HepG2 (cell line): ENCODE data around the gene TIMM44. TPM values are rescaled to one million over a fixed set of nuclear protein-coding genes. Genes with fewer than 3 reads are reported as not detected.

Experiments used
- DMAP1 ChIP-seq: IDR thresholded peaks from 2 replicates; pipeline ENCODE4 v1.6.1; 2016
- FOSL2 ChIP-seq: sonication (generic); formaldehyde crosslinking; IDR thresholded peaks from 2 replicates; pipeline ENCODE4 v1.4.0; 2020; ENCODE audit warnings: missing genetic modification reagents
- MYNN ChIP-seq: sonication (generic); formaldehyde crosslinking; IDR thresholded peaks from 2 replicates; pipeline ENCODE4 v1.4.0; 2020; ENCODE audit warnings: mild to moderate bottlenecking, low read depth, missing genetic modification reagents
- NONO ChIP-seq, 2 experiments: fragments of 450-650 bp in 1 of 2; sonication (generic) in 1 of 2; formaldehyde crosslinking in 1 of 2; IDR thresholded peaks in 1 of 2; conservative IDR thresholded peaks in 1 of 2; 2 replicates each; pipeline versions ENCODE4 v1.6.1 to v1.8.0; 2017 to 2022; ENCODE audit warnings: mild to moderate bottlenecking in 1 of 2, missing genetic modification reagents in 1 of 2, moderate library complexity in 1 of 2
- SUZ12 ChIP-seq: fragments of 150-350 bp; IDR thresholded peaks from 2 replicates; pipeline ENCODE4 v1.6.1; 2014; ENCODE audit warnings: low read depth, low read length
- ZKSCAN1 ChIP-seq: fragments of 150-350 bp; IDR thresholded peaks from 2 replicates; pipeline ENCODE4 v1.6.1; 2014; ENCODE audit warnings: low read length
- ZNF441 ChIP-seq: sonication (generic); formaldehyde crosslinking; IDR thresholded peaks from 2 replicates; pipeline ENCODE4 v1.7.0; 2021; ENCODE audit warnings: missing genetic modification reagents, borderline replicate concordance
- ZNF672 ChIP-seq: sonication (generic); formaldehyde crosslinking; IDR thresholded peaks from 2 replicates; pipeline ENCODE4 v1.8.1; 2022; ENCODE audit warnings: missing genetic modification reagents
- polyA plus RNA-seq, 8 experiments: library from polyadenylated mRNA; depleted of rRNA in 3 of 8; stranded (reverse) in 7 of 8; unstranded in 1 of 8; fragments of >200 nt; fragmentation: Illumina TruSeq in 4 of 8; extraction: Trizol in 4 of 8; gene quantifications; 2 replicates each; pipeline versions ENCODE4 v1.2.1 to v1.2.3, GENCODE V29; 2011 to 2016; ENCODE audit warnings: low read depth in 4 of 8, missing spikeins in 1 of 8, mixed read lengths in 1 of 8; ENCODE audit not compliant: insufficient read depth in 1 of 8
- total RNA-seq, 5 experiments: library from RNA; depleted of rRNA; stranded (reverse); fragments of >200 nt; fragmentation: Illumina TruSeq; extraction: Trizol; gene quantifications; 2 replicates each; pipeline ENCODE4 v1.2.3, GENCODE V29; 2016; ENCODE audit warnings: low read depth in 1 of 5
- TF ChIP-seq, protein P1 (sequence below): sonication (generic); formaldehyde crosslinking; IDR thresholded peaks from 2 replicates; pipeline ENCODE4 v1.4.0; 2020; ENCODE audit warnings: missing genetic modification reagents, mild to moderate bottlenecking, borderline replicate concordance
- TF ChIP-seq, protein P2 (sequence below): sonication (generic); formaldehyde crosslinking; IDR thresholded peaks from 2 replicates; pipeline ENCODE4 v1.4.0; 2020; ENCODE audit warnings: missing genetic modification reagents
- TF ChIP-seq, protein P3 (sequence below): IDR thresholded peaks from 2 replicates; pipeline ENCODE4 v1.6.1; 2016; ENCODE audit warnings: low read depth
- TF ChIP-seq, protein P4 (sequence below): sonication (generic); formaldehyde crosslinking; IDR thresholded peaks from 2 replicates; pipeline ENCODE4 v1.5.0; 2020; ENCODE audit warnings: mild to moderate bottlenecking, missing genetic modification reagents, moderate library complexity
- TF ChIP-seq, protein P5 (sequence below): IDR thresholded peaks from 2 replicates; pipeline ENCODE4 v1.6.1; 2012; ENCODE audit warnings: low read length, improper control_type of control experiment

TIMM44 gene
- total and polyA plus RNA-seq, 2 of the 13 experiments (the other 11 are each of a cell fraction or from before 2014, with no cell fraction given) = 42.9 to 72.6 TPM

DNA sequence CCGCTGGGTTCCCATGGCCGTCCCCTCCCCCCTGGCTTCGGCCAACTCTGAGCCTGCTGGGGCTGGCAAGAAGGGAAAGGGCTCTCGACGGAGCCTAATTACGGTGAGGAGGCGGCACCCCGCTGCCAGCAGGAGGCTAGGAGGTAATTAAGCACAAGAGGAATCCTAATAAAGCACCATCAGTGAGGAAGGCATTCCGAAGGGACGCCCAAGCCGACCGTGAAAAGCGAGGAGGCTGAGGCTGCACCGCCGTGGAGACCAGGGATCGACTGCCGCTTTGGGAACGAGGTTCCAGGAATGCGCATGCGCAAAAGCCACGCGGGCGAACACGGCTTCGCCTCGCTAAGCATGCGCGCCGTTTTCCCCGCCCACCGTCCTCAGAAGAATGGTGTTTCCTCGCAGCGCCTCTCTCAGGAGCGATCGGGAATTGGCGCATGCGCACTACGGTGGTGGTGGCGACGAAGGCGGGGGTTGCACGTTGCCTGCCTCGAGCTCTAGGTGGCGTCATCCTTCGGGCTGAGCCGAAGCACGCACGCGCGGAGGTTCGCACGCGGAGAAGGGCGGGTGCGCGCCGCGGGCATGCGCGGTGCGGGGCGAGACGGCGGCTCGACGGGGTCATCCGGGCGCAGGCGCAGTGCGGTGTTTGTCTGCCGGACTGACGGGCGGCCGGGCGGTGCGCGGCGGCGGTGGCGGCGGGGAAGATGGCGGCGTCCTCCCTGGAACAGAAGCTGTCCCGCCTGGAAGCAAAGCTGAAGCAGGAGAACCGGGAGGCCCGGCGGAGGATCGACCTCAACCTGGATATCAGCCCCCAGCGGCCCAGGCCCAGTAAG, 40.0 kb downstream of the TIMM44 start, which contains the start of gene MAP2K7 (continued):
- TF ChIP-seq, protein P1, sequence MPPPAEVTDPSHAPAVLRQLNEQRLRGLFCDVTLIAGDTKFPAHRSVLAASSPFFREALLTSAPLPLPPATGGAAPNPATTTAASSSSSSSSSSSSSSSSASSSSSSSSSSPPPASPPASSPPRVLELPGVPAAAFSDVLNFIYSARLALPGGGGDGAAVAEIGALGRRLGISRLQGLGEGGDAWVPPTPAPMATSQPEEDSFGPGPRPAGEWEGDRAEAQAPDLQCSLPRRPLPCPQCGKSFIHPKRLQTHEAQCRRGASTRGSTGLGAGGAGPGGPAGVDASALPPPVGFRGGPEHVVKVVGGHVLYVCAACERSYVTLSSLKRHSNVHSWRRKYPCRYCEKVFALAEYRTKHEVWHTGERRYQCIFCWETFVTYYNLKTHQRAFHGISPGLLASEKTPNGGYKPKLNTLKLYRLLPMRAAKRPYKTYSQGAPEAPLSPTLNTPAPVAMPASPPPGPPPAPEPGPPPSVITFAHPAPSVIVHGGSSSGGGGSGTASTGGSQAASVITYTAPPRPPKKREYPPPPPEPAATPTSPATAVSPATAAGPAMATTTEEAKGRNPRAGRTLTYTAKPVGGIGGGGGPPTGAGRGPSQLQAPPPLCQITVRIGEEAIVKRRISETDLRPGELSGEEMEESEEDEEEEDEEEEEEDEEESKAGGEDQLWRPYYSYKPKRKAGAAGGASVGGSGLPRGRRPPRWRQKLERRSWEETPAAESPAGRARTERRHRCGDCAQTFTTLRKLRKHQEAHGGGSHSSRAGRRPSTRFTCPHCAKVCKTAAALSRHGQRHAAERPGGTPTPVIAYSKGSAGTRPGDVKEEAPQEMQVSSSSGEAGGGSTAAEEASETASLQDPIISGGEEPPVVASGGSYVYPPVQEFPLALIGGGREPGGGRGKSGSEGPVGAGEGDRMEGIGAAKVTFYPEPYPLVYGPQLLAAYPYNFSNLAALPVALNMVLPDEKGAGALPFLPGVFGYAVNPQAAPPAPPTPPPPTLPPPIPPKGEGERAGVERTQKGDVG = peak; percentile 74; the same call in 1 of the 2 replicates
- peak; percentile 57 for TF ChIP-seq FOSL2
- TF ChIP-seq, protein P2, sequence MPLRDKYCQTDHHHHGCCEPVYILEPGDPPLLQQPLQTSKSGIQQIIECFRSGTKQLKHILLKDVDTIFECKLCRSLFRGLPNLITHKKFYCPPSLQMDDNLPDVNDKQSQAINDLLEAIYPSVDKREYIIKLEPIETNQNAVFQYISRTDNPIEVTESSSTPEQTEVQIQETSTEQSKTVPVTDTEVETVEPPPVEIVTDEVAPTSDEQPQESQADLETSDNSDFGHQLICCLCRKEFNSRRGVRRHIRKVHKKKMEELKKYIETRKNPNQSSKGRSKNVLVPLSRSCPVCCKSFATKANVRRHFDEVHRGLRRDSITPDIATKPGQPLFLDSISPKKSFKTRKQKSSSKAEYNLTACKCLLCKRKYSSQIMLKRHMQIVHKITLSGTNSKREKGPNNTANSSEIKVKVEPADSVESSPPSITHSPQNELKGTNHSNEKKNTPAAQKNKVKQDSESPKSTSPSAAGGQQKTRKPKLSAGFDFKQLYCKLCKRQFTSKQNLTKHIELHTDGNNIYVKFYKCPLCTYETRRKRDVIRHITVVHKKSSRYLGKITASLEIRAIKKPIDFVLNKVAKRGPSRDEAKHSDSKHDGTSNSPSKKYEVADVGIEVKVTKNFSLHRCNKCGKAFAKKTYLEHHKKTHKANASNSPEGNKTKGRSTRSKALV = peak; percentile 68; the same call in 1 of the 2 replicates
- no peak for TF ChIP-seq NONO (IDR thresholded peaks at IDR 0.05)
- peak; percentile 93 for TF ChIP-seq NONO (CRISPR knock-in tag; conservative IDR thresholded peaks at IDR 0.05)
- peak; percentile 82 for TF ChIP-seq DMAP1
- TF ChIP-seq MYNN = no peak
- TF ChIP-seq ZNF672 (CRISPR knock-in tag) = peak; percentile 37; the same call in 1 of the 2 replicates
- TF ChIP-seq, protein P3, sequence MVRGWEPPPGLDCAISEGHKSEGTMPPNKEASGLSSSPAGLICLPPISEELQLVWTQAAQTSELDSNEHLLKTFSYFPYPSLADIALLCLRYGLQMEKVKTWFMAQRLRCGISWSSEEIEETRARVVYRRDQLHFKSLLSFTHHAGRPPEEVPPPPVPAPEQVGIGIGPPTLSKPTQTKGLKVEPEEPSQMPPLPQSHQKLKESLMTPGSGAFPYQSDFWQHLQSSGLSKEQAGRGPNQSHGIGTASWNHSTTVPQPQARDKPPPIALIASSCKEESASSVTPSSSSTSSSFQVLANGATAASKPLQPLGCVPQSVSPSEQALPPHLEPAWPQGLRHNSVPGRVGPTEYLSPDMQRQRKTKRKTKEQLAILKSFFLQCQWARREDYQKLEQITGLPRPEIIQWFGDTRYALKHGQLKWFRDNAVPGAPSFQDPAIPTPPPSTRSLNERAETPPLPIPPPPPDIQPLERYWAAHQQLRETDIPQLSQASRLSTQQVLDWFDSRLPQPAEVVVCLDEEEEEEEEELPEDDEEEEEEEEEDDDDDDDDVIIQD (CRISPR knock-in tag) = peak; percentile 82
- TF ChIP-seq ZKSCAN1 = no peak
- TF ChIP-seq ZNF441 = peak; percentile 43
- TF ChIP-seq, protein P4, sequence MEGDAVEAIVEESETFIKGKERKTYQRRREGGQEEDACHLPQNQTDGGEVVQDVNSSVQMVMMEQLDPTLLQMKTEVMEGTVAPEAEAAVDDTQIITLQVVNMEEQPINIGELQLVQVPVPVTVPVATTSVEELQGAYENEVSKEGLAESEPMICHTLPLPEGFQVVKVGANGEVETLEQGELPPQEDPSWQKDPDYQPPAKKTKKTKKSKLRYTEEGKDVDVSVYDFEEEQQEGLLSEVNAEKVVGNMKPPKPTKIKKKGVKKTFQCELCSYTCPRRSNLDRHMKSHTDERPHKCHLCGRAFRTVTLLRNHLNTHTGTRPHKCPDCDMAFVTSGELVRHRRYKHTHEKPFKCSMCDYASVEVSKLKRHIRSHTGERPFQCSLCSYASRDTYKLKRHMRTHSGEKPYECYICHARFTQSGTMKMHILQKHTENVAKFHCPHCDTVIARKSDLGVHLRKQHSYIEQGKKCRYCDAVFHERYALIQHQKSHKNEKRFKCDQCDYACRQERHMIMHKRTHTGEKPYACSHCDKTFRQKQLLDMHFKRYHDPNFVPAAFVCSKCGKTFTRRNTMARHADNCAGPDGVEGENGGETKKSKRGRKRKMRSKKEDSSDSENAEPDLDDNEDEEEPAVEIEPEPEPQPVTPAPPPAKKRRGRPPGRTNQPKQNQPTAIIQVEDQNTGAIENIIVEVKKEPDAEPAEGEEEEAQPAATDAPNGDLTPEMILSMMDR (CRISPR knock-in tag) = peak; percentile 99
- TF ChIP-seq, protein P5, sequence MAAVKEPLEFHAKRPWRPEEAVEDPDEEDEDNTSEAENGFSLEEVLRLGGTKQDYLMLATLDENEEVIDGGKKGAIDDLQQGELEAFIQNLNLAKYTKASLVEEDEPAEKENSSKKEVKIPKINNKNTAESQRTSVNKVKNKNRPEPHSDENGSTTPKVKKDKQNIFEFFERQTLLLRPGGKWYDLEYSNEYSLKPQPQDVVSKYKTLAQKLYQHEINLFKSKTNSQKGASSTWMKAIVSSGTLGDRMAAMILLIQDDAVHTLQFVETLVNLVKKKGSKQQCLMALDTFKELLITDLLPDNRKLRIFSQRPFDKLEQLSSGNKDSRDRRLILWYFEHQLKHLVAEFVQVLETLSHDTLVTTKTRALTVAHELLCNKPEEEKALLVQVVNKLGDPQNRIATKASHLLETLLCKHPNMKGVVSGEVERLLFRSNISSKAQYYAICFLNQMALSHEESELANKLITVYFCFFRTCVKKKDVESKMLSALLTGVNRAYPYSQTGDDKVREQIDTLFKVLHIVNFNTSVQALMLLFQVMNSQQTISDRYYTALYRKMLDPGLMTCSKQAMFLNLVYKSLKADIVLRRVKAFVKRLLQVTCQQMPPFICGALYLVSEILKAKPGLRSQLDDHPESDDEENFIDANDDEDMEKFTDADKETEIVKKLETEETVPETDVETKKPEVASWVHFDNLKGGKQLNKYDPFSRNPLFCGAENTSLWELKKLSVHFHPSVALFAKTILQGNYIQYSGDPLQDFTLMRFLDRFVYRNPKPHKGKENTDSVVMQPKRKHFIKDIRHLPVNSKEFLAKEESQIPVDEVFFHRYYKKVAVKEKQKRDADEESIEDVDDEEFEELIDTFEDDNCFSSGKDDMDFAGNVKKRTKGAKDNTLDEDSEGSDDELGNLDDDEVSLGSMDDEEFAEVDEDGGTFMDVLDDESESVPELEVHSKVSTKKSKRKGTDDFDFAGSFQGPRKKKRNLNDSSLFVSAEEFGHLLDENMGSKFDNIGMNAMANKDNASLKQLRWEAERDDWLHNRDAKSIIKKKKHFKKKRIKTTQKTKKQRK = no peak
- no peak for TF ChIP-seq SUZ12
- TF ChIP-seq, all 625 proteins: peak for 297
